ENCODE measurements around the gene LRRFIP1.

DNA sequence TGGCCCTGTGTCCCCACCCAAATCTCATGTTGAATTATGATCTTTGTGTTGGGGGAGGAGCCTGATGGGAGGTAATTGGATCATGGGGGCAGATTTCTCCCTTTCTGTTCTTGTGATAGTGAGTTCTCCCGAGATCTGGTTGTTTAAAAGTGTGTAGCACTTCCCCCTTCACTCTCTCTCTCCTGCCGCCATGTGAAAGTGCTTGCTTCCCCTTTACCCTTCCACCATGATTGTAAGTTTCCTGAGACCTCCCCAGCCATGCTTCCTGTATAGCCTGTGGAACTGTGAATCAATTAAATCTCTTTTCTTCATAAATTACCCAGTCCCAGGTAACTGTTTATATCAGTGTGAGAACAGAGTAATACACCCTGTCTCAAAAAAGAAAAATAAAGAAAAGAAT lies 25.5 kb downstream of the LRRFIP1 start:
- TF ChIP-seq CTCF (IDR thresholded peaks at IDR 0.05) (no peak), POLR2AphosphoS5 (IDR thresholded peaks at IDR 0.05) (no peak), EP300 (IDR thresholded peaks at IDR 0.05) (no peak)

Measured in esophagus muscularis mucosa (tissue), 4 donors.